Measurements from ENCODE around the gene STX11. TPM values are rescaled to one million over a fixed set of nuclear protein-coding genes. Genes with fewer than 3 reads are reported as not detected.

The STX11 gene
- total RNA-seq, 4 donors from 2014 or later = 23.9 to 61.1 (median 31.8) TPM

GRCh38 chr6:144213315-144213714 is 63.0 kb downstream of the STX11 start:
- intact Hi-C loops (cut with DNase I) = loop anchor here (5.0 kb wide), 1 partner anchor 106 kb away; no protein-coding TSS in a partner anchor
- WGBS, 2 donors = 62 to 65% methylated on average over 5 of the region's 5 CpGs
- H3K27me3 ChIP-seq = no peaks in the 10 kb centered on the region
- no peaks in the 10 kb centered on the region for H3K9me3 ChIP-seq
- DNase-seq = peak; percentile 42 to 46
- TF ChIP-seq, protein P1, sequence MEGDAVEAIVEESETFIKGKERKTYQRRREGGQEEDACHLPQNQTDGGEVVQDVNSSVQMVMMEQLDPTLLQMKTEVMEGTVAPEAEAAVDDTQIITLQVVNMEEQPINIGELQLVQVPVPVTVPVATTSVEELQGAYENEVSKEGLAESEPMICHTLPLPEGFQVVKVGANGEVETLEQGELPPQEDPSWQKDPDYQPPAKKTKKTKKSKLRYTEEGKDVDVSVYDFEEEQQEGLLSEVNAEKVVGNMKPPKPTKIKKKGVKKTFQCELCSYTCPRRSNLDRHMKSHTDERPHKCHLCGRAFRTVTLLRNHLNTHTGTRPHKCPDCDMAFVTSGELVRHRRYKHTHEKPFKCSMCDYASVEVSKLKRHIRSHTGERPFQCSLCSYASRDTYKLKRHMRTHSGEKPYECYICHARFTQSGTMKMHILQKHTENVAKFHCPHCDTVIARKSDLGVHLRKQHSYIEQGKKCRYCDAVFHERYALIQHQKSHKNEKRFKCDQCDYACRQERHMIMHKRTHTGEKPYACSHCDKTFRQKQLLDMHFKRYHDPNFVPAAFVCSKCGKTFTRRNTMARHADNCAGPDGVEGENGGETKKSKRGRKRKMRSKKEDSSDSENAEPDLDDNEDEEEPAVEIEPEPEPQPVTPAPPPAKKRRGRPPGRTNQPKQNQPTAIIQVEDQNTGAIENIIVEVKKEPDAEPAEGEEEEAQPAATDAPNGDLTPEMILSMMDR (IDR thresholded peaks at IDR 0.05) = peak in 1 of 6 experiments; percentile 16
- no peak for TF ChIP-seq POLR2A (IDR thresholded peaks at IDR 0.05)
- H3K4me3 ChIP-seq (replicated peaks in 1 of 3) = no peak overlapping the region
- H3K4me1 ChIP-seq = peaks cover 28 to 37% of the 10 kb centered on the region in 2 donors
- no peaks in the 10 kb centered on the region for H3K36me3 ChIP-seq
- peak overlapping the region; percentile 77 to 100 (median 92) for H3K27ac ChIP-seq

- no peaks in the 10 kb centered on the region for H3K9me3 ChIP-seq
- peak in 1 of 2 donors; percentile 15 for DNase-seq
- H3K4me3 ChIP-seq (replicated peaks in 1 of 3) = no peak overlapping the region
- TF ChIP-seq, protein P1 (IDR thresholded peaks at IDR 0.05) = no peak
- TF ChIP-seq POLR2A (IDR thresholded peaks at IDR 0.05) = no peak
- intact Hi-C loops (cut with DNase I) = loop anchor here (5.0 kb wide), 1 partner anchor 107 kb away; no protein-coding TSS in a partner anchor
- H3K27me3 ChIP-seq = no peaks in the 10 kb centered on the region
- no peaks in the 10 kb centered on the region for H3K36me3 ChIP-seq
- peaks cover 34 to 37% of the 10 kb centered on the region in 2 donors for H3K4me1 ChIP-seq
- peak overlapping the region; percentile 63 to 100 (median 77) for H3K27ac ChIP-seq
- 82 to 85% methylated on average over 2 of the region's 2 CpGs for WGBS, 2 donors
These were observed 63.7 kb downstream of the STX11 start for GRCh38 chr6:144214029-144214428.

- Histone ChIP-seq H3K4me3 (replicated peaks in 1 of 3) (no peak overlapping the region), H3K27ac (peak overlapping the region; percentile 95 to 100 (median 98)), H3K36me3 (no peaks in the 10 kb centered on the region), H3K27me3 (no peaks in the 10 kb centered on the region), H3K4me1 (peaks cover 35 to 37% of the 10 kb centered on the region in 2 donors), H3K9me3 (no peaks in the 10 kb centered on the region)
- intact Hi-C loops (cut with DNase I) = loop anchor here (5.0 kb wide), 2 partner anchors 108 to 262 kb away; no protein-coding TSS in a partner anchor
- WGBS, 2 donors = 95 to 96% methylated on average over 16 of the region's 16 CpGs
- DNase-seq = no peak
- TF ChIP-seq, protein P1 (IDR thresholded peaks at IDR 0.05) = no peak
- no peak for TF ChIP-seq POLR2A (IDR thresholded peaks at IDR 0.05)
These were observed 64.5 kb downstream of the STX11 start for GRCh38 chr6:144214622-144215401.

DNA sequence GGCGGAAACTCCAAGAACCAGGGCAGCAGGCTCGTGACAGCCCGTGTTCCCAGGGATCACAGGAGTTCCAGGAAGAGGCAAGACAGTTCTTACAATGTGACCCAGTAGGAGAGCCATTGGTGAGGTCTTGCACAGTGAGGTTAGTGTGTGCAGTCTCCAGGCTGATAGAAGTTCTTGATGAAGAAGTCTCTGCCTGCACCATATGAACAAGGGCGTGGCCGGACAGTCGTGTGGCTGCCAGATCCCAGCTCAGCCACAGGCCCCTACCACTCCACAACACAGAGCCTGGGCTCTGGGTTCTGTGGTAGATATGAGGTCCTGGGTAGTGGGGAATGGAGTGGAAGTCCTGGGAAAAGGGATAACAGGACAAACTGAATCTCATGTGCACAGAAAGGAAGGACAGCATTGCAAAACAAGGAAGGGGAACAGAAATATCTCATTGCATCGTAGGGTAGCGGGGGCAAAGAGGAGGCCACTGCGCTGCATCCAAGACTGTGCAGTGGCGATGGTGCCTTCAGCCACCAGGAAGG is 65.2 kb downstream of the STX11 start:
- DNase-seq = peak; percentile 12 to 14
- Histone ChIP-seq H3K27me3 (no peaks in the 10 kb centered on the region), H3K9me3 (no peaks in the 10 kb centered on the region), H3K36me3 (no peaks in the 10 kb centered on the region), H3K4me1 (peaks cover 35 to 37% of the 10 kb centered on the region in 2 donors), H3K4me3 (replicated peaks in 1 of 3) (peak overlapping the region; percentile 33 to 50 (median 37)), H3K27ac (peak overlapping the region; percentile 95 to 100 (median 98))
- intact Hi-C loops (cut with DNase I) = loop anchor here (5.0 kb wide), 1 partner anchor 262 kb away; no protein-coding TSS in a partner anchor
- 42 to 46% methylated on average over 10 of the region's 10 CpGs for WGBS, 2 donors
- TF ChIP-seq, protein P1 (IDR thresholded peaks at IDR 0.05) = no peak
- no peak for TF ChIP-seq POLR2A (IDR thresholded peaks at IDR 0.05)
